Measurements from ENCODE around the gene TAS1R2.
"Not testable (repeated sequence)": the region's sequence is repeated elsewhere in the genome, so short reads cannot be mapped to it uniquely, and the experiment has no call there.

TAS1R2 gene

DNA sequence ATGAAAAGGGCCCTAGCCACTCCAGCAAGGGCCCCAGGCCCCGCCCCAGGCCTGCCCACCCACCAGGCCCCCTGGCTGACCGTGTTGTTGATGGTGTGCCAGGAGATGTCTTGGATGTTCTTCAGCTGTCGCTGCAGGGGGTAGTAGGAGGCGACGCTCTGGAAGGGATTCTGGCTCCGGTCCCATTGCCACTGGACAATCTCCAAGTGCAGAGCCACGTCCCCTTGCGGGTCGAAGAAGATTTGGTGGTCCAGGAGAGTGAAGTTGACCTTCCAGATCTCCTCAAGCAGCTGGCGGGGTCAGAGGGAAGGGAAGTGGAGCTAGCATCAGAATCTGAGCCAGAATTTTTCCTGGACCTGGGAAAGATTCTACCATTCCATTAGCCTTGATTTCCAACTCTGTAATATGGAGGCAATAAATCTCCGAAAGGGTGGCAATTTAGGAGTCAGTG lies 10.2 kb downstream of the TAS1R2 start:
- TF ChIP-seq, protein P1, sequence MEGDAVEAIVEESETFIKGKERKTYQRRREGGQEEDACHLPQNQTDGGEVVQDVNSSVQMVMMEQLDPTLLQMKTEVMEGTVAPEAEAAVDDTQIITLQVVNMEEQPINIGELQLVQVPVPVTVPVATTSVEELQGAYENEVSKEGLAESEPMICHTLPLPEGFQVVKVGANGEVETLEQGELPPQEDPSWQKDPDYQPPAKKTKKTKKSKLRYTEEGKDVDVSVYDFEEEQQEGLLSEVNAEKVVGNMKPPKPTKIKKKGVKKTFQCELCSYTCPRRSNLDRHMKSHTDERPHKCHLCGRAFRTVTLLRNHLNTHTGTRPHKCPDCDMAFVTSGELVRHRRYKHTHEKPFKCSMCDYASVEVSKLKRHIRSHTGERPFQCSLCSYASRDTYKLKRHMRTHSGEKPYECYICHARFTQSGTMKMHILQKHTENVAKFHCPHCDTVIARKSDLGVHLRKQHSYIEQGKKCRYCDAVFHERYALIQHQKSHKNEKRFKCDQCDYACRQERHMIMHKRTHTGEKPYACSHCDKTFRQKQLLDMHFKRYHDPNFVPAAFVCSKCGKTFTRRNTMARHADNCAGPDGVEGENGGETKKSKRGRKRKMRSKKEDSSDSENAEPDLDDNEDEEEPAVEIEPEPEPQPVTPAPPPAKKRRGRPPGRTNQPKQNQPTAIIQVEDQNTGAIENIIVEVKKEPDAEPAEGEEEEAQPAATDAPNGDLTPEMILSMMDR (IDR thresholded peaks at IDR 0.05; ENCODE audit: low read length, missing control alignments): no peak
- no peak overlapping the region for H3K4me3 ChIP-seq (replicated peaks; ENCODE audit: low read depth, low read length)
- DNase-seq (ENCODE audit: low read depth): peak; percentile 31

DNA sequence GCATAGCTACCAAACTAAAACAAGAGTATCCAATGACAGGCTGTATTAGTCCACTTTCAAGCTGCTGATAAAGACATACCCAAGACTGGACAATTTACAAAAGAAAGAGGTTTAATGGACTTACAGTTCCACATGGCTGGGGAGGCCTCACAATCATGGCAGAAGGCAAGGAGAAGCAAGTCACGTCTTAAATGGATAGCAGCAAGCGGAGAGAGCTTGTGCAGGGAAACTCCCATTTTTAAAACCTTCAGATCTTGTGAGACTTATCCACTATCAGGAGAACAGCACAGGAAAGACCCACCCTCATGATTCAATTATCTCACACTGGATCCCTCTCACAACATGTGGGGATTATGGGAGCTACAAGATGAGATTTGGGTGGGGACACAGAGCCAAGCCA lies 11.7 kb downstream of the TAS1R2 start:
- DNase-seq (ENCODE audit: low read depth); H3K4me3 ChIP-seq (replicated peaks; ENCODE audit: low read depth, low read length): not testable (repeated sequence)

DNA sequence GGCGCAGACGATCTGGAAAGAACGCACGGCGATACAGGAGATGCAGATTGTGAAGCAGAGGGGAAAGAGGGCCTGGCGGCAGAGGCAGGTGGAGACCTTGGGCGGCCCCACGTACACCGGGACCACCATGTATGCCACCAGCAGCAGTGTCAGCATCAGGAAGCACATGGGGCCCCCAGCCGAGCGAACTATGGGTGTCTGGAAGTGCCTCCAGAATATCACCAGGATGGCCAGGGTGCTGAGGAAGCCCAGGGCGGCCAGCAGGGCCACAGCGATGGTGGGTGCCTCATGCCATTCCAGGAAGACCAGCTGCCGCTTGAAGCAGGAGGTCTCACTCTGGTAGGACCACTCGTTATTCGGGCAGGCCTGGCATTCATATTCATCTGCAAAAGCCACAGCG lies 19.3 kb downstream of the TAS1R2 start:
- no peak overlapping the region for H3K4me3 ChIP-seq (replicated peaks; ENCODE audit: low read depth, low read length)
- no peak for DNase-seq (ENCODE audit: low read depth)
- TF ChIP-seq, protein P1 (IDR thresholded peaks at IDR 0.05; ENCODE audit: low read length, missing control alignments): no peak

DNA sequence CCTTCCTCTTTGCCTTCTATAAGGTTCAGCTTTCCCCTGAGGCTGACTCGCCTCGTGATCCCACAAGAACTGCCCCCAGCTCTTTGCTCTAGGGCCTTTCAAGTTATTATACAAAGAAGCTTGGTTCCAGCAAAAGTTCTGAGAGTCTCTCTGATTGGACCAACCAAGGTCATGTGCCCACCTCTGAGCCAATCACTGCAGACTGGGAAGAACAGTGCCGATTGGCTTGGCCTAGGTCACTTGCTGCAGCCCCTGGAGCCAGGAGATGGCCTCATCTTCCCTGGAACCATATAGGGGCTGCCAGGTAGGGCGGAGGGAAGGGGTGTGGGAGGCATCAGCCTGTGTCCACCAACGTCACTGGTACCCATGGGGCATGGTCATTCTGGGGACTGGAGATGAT lies 22.8 kb downstream of the TAS1R2 start:
- TF ChIP-seq, protein P1 (IDR thresholded peaks at IDR 0.05; ENCODE audit: low read length, missing control alignments): no peak
- H3K4me3 ChIP-seq (replicated peaks; ENCODE audit: low read depth, low read length): no peak overlapping the region

DNA sequence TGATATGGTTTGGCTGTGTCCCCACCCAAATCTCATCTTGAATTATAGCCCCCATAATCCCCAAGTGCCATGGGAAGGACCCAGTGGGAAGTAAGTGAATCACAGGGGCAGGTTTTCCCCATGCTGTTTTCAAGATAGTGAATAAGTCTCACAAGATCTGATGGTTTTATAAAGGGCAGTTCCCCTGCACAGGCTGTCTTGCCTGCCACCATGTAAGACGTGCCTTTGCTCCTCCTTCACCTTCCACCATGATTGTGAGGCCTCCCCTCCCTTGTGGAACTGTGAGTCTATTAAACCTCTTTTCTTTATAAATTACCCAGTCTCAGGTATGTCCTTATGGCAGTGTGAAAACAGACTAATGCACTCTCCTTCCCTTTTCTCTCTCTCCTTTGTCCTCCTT lies 27.1 kb downstream of the TAS1R2 start:
- H3K4me3 ChIP-seq (replicated peaks; ENCODE audit: low read depth, low read length); DNase-seq (ENCODE audit: low read depth): not testable (repeated sequence)

More for the DNA sequence above, 22.8 kb downstream of the TAS1R2 start:
- DNase-seq (ENCODE audit: low read depth): no peak

DNA sequence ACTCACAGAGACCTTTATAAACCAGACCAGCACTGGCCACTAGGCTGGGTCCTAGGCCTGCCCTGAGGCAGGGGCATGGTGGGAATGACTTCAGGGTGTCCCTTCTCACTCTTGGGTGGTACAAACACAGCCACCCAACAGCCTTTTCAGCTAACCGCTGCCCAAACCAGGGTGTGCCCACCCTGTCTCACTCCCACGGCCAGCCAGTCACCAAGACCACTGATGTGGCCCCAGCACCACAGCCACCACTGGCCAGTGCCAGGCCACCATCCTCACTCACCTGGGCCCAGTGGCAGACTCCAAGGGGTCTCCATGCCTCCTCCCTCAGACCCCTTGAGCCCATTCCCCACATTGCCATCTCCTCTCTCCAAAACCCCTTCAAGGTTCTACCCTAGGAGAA lies 27.8 kb downstream of the TAS1R2 start:
- H3K4me3 ChIP-seq (replicated peaks; ENCODE audit: low read depth, low read length): no peak overlapping the region
- DNase-seq (ENCODE audit: low read depth): no peak
- TF ChIP-seq, protein P1 (IDR thresholded peaks at IDR 0.05; ENCODE audit: low read length, missing control alignments): no peak

DNA sequence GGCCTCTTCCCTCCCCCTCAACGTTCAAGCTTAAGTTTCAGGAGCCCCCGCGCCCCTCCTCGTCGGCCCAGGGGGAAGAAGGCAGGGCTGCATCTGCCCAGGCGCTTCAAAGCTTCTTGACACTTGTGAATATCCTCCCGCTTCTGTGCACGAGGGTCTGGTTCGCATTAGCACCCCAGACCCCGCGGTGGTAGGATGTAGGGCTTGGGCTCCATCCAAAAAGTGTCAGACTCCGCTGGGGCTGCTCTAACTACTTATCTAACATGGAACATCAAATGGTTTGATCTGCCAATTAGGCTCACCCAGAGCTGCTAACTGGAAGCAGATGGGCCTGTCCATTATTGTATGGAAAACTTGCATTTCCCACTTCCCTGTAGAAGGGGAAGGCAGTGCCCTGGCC lies 28.9 kb downstream of the TAS1R2 start:
- DNase-seq (ENCODE audit: low read depth): no peak
- TF ChIP-seq, protein P1 (IDR thresholded peaks at IDR 0.05; ENCODE audit: low read length, missing control alignments): no peak
- no peak overlapping the region for H3K4me3 ChIP-seq (replicated peaks; ENCODE audit: low read depth, low read length)

DNA sequence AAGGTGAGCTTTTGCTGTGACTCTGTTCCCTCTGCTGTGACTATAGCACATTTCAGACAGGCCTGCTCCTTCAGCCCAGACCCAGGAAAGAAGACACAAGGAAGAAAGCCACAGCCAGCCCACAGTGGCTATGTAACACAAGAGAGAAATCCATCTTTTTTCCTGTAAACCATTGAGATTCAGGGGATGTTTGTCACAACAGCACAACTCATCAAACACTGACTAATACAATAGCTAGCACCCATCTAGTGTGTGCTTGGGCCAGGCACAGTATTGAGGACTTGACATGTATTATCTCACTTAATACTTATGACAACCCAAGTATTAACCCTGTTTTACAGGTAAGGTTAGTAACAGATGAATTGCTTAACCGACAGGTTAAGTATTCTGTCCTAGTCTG lies 29.8 kb downstream of the TAS1R2 start:
- TF ChIP-seq, protein P1 (IDR thresholded peaks at IDR 0.05; ENCODE audit: low read length, missing control alignments): no peak
- no peak overlapping the region for H3K4me3 ChIP-seq (replicated peaks; ENCODE audit: low read depth, low read length)
- DNase-seq (ENCODE audit: low read depth): no peak
